ENCODE data around the gene HOXB8.

The HOXB8 gene

DNA sequence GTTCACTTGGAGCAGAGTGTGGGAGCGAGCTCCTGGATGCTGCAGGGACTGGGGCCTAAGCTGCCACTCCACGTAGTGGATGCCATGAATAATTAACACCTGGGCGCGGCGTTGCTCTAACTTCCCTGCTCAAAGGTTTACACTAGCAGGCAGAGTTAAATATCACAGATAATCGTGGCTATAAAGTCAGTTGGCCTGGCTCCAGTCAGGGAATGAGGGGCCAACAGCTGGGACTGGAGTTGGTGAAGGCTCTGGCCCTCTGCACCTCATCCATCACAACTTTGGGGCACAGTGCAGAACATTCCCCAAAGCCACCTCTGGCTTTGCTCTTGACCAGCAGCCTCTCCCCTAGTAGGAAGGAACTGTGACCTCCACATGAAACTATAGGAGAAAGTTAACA lies 47.9 kb downstream of the HOXB8 start:
- DNase-seq: no peak

DNA sequence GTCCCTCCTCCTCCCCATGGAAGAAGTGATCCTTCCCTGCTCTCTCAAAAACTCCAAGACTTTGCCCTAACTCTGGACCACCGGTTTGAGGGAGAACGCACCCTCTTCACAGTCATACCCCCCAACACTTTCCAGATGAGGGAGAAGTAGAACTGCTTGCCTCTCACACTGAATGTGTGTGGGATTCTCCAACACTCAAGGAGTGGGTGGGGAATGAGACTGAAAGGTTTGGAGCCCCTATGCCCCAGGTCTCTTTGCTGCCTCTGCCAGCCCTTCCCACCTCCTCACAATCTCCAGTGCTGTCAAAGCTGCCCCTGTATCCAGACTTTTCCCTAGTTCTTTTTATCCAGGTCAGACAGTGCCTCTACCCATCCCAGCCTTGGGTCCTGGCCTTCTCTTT lies 48.4 kb downstream of the HOXB8 start:
- no peak for DNase-seq

GRCh38 chr17:48565925-48566710 lies 49.0 kb downstream of the HOXB8 start:
- no peak for DNase-seq

GRCh38 chr17:48565022-48565554 lies 50.0 kb downstream of the HOXB8 start:
- no peak for DNase-seq

GRCh38 chr17:48564188-48565021 lies 50.7 kb downstream of the HOXB8 start:
- peak; percentile 55 for DNase-seq

DNA sequence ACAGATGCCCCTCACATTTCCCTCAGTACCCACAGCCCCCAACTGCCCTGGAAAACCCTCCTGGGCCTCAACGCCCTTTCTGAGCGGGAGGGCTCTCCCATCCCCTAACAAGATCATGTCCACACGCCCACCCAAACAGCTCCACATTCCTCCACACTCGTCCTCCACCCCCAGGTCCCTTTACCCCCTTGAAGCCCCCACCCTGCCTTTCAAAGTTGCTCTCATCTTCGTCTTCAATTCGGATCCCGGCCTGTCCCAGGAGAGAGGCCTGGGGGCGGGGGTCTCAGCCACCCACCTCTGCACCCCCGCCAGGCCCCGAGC lies 51.3 kb downstream of the HOXB8 start:
- no peak for DNase-seq

DNA sequence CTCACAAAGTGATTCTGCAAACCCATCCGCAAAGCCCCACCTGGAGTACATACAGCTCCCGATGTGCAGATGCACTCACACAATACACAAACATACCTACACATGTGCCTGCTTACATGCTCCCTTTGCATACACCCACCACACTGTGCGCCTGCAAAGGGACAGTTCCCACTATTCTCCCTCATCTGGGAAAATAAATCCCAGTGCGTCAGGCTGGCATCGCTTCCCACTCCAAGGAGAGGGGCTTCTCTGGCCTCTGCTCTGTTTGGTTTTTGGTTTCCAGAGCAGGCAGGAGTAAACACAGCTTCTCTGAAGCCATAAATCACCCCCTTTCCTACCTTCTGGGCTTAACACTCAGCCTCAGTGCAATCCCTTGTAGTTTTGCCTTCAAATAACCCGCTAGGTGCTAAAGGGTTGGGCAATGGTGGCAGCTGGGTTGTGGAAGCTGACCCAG lies 51.7 kb downstream of the HOXB8 start:
- DNase-seq: no peak

DNA sequence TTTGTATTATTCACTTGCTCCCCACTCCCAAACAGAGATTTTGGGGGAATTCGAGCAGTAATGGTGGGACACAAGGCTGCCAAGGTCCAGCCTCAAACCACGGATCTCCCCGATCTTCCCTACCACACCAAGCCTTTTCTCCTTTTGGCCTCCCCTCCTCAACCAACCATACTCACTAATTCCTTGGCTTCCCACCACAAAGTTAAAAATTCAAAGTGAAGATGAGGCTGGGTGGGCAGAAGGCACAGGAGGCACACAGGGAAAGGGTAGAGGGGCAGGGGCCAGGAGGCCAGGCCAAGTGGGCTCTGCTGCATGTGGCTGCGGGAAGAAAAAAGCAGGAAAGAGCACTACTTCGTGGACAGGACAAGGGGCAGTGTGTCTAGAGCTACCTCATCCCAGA lies 52.2 kb downstream of the HOXB8 start:
- DNase-seq: no peak

Data from NCI-H1436 (cell line).